ENCODE data around the gene HOXB1. TPM values are rescaled to one million over a fixed set of nuclear protein-coding genes. Genes with fewer than 3 reads are reported as not detected.

Gene HOXB1
- total and polyA plus RNA-seq, 2 of the 8 experiments (the other 6 are each of a cell fraction or from before 2014, with no cell fraction given) = not detected

DNA sequence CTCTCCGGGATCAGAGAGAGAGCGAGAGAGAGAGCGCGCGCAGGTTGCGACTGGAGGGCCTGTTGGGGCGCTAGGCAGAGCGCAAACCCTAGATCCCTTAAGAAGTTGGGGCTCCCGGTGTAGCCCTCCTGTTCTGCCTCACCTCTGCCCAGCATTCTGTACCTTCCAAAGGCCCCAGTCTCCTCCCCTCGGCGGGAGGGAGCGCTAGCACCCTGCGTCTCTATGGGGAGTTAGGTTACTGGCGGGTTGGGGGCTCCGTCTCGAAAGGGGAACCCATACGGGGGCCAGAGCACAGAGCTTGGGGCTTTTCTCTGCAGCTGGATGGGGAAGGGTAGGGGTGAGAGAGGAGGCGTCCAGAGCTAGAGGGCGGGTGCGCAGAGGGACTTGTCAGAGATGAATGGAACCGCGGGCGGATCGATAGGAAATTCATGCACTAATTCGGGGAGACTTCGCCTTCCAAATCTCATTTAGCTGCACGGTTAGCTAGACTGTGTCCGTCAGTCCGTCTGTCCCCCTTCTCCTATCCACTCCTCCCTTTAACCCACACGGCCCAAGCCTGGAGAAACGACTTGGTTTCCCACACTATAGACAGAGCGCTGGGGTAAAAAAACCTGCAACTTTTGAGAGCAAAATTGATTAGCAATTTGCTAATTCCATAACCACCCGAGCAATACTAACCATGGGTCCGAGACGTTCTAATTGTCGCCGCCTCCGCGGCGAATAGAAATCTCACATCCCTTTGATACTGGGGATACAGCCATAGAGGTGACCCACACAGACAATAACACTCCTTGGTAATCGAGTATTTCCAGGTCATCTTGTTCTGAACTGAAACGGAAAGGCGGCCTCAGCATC lies 48.0 kb upstream of the HOXB1 start:
- Histone ChIP-seq H3K18ac (ENCODE audit: extremely low read depth, low read length) (no peak overlapping the region; the same call in 1 of the 2 replicates), H3K27me3 (replicated peaks in 1 of 4; ENCODE audit: control insufficient read depth in 3 of 4, extremely low read depth in 1 of 4, insufficient read depth in 3 of 4, low read length in 3 of 4) (peaks cover 99 to 100% (median 100%) of the 10 kb centered on the region in 4 experiments), H3K4ac (replicated peaks; ENCODE audit: insufficient read length, low read depth, low read length) (no peak overlapping the region), H3K4me1 (replicated peaks in 1 of 4; ENCODE audit: control insufficient read depth in 3 of 4, insufficient read depth in 4 of 4, low read length in 3 of 4) (peaks cover 0 to 13% (median 4%) of the 10 kb centered on the region in 4 experiments; a peak in 5 of 7 replicates), H4K20me1 (replicated peaks in 1 of 2; ENCODE audit: control insufficient read depth in 1 of 2, insufficient read depth in 2 of 2, low read length in 2 of 2) (peaks cover 19 to 37% of the 10 kb centered on the region in 2 experiments), H3K9me3 (ENCODE audit: insufficient read depth in 2 of 2, low read depth in 1 of 2, low read length in 1 of 2) (no peaks in the 10 kb centered on the region), H4K5ac (ENCODE audit: insufficient read length, low read depth, low read length) (no peak overlapping the region), H3K4me2 (ENCODE audit: insufficient read depth in 1 of 2, low read depth in 2 of 2, low read length in 2 of 2) (peak overlapping the region; percentile 40 to 48), H2BK12ac (ENCODE audit: low read depth, low read length) (no peak overlapping the region), H2BK20ac (ENCODE audit: low read length) (no peak overlapping the region), H2BK120ac (replicated peaks; ENCODE audit: low read depth, low read length) (no peak overlapping the region), H3K79me2 (ENCODE audit: control insufficient read depth in 1 of 2, insufficient read depth in 2 of 2, low read length in 2 of 2) (no peaks in the 10 kb centered on the region), H2BK5ac (ENCODE audit: low read depth, low read length) (no peak overlapping the region), H3K4me3 (ENCODE audit: extremely low read depth in 1 of 4, insufficient read depth in 2 of 4, low read depth in 3 of 4, low read length in 4 of 4) (peak overlapping the region in 1 of 4 experiments; percentile 28; a peak in 1 of 8 replicates), H2AFZ (ENCODE audit: low read length) (no peak overlapping the region), H2BK15ac (ENCODE audit: low read length) (peak overlapping the region; percentile 29; the same call in 1 of the 2 replicates), H3K27ac (ENCODE audit: low read depth, low read length) (no peak overlapping the region), H2AK5ac (ENCODE audit: low read depth, low read length) (no peak overlapping the region), H3K23me2 (ENCODE audit: low read depth, low read length) (no peaks in the 10 kb centered on the region), H3K14ac (ENCODE audit: insufficient read length) (no peak overlapping the region), H4K91ac (replicated peaks; ENCODE audit: insufficient read length, low read length) (no peak overlapping the region), H4K8ac (ENCODE audit: extremely low read depth, insufficient read depth, low read length) (no peak overlapping the region; the same call in 1 of the 2 replicates), H3K9ac (replicated peaks in 1 of 4; ENCODE audit: extremely low read depth in 1 of 4, low read depth in 3 of 4, low read length in 3 of 4) (no peak overlapping the region), H3K56ac (replicated peaks; ENCODE audit: insufficient read length, low read depth, low read length) (no peak overlapping the region), H3K36me3 (ENCODE audit: control insufficient read depth in 2 of 4, insufficient read depth in 4 of 4, low read length in 3 of 4) (peaks cover 0 to 12% (median 0%) of the 10 kb centered on the region in 4 experiments; a peak in 1 of 8 replicates), H3K79me1 (ENCODE audit: low read depth, low read length) (no peaks in the 10 kb centered on the region), H3K23ac (ENCODE audit: insufficient read length) (no peak overlapping the region)
- FAIRE-seq = no peak
- DNase-seq (ENCODE audit: low read depth in 1 of 2, low spot score in 2 of 2) = no peak
- CTCF ChIA-PET (ENCODE audit: partially characterized antibody) = interaction anchor here (1.1 to 1.5 kb wide), 3 partner anchors 9 to 16 kb away, joined by 3 to 5 read pairs (median 4); no protein-coding TSS in a partner anchor
- no peak for TF ChIP-seq KDM1A (IDR thresholded peaks at IDR 0.05; ENCODE audit: borderline replicate concordance, low read length)
- peak; percentile 96 for TF ChIP-seq SUZ12 (IDR thresholded peaks at IDR 0.05; ENCODE audit: low read length)
- peak; percentile 89 for TF ChIP-seq CTBP2 (IDR thresholded peaks at IDR 0.05; ENCODE audit: borderline replicate concordance, insufficient read depth, insufficient read length, low read length)
- peak; percentile 89 for TF ChIP-seq EZH2 (IDR thresholded peaks at IDR 0.05; ENCODE audit: low read depth, low read length, severe bottlenecking)
- TF ChIP-seq RNF2 (IDR thresholded peaks at IDR 0.05; ENCODE audit: borderline replicate concordance, low read depth, low read length, missing control alignments, poor library complexity, severe bottlenecking) = peak; percentile 97
- TF ChIP-seq SIRT6 (IDR thresholded peaks at IDR 0.05; ENCODE audit: low read length) = no peak
- 9% methylated on average over 39 of the region's 43 CpGs; no CpG with 5 or more reads in 1 of the 2 experiments for WGBS, 2 experiments (ENCODE audit: extremely low coverage in 1 of 2, insufficient coverage in 1 of 2, insufficient read length in 1 of 2, insufficient replicate concordance in 2 of 2, low coverage in 1 of 2, low lambda C conversion rate in 2 of 2, missing lambda C conversion rate in 1 of 2)
- POLR2A ChIA-PET (ENCODE audit: partially characterized antibody) = no interaction called here
